GM18870 (cell line): Measurements from ENCODE around the gene SPN.
"Not testable (repeated sequence)": the region's sequence is repeated elsewhere in the genome, so short reads cannot be mapped to it uniquely, and the experiment has no call there.

Source experiments
- ATAC-seq: cut with Tn5 transposase; IDR thresholded peaks from one replicate; pipeline ENCODE4 v1.9.1; 2021; ENCODE audit warnings: moderate library complexity; ENCODE audit not compliant: unreplicated experiment

Gene SPN

DNA sequence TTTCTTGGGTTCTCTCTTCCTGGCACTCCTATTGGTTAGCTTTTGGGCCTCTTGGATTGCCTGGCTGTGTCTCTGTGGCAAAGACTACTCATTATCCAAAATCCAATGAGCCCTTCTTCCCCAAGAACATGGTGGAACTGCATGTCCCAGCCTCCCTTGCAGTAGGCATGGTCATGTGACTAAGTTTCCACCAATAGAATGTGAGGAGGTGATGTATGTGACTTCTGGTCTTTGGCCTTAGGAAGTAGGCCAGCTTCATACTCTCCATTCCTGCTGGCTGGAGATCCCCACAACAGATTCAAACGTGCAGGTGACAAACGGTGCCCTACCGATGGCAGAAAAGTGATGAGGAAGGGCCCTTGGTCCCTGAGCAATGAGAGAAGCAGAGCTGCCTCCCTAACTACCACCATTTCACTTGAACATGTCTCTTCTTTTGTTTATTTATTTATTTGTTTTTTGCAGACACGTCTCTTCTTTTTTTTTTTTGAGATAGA lies 17.3 kb upstream of the SPN start:
- no peak for ATAC-seq

DNA sequence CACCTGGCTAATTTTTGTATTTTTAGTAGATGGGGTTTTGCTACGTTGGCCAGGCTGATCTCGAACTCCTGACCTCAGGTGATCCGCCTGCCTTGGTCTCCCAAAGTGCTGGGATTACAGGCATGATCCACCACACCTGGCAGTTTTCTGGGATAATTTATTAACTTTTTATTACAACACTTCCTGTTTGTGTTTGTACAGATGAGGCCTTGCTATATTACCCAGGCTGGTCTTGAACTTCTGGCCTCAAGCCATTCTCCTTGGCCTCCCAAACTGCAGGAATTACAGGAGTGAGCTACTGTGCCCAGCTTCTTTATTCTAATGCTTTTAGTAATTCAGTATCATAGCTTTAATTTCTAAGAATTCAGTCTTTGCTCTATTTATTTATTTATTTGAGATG lies 16.1 kb upstream of the SPN start:
- no peak for ATAC-seq

DNA sequence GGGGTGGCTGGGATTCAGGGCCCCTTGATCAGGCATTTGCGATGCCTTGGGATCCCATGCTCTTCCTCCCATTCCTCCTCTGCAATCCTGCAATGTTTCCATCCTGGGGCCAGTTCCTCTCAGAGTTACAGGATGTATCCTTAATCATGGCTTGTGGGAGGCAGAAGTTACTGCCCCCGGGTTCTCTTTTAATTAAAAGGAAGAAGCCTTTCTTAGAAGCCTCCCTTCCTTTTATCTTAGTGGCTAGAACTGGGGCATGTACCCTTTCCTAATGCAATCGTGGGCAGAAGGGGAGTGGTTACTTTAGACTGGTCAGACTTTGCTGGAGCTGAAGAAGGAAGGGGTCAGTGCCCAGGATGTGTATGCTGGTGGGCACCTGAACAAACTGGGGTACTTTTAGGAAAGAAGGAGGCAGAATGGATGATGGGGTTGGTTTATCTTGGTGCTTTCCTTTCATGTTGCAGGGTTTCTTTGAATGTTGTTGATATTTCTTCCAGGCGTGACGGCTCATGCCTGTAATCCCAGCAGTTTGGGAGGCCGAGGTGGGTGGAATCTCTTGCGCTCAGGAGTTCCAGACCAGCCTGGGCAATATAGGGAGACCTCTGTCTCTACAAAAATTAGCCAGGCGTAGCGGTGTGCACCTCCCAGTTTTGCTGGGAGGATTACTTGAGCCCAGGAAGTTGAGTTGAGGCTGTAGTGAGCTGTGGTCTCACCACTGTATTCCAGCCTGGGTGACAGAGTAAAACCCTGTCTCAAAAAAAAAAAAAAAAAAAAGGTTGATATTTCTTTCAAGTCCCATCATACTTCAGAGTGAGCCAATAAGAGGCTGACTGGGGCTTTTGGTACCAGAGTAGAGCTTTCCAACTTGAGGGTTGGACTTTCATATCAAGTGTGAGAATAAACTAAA lies 13.2 kb upstream of the SPN start:
- no peak for ATAC-seq

DNA sequence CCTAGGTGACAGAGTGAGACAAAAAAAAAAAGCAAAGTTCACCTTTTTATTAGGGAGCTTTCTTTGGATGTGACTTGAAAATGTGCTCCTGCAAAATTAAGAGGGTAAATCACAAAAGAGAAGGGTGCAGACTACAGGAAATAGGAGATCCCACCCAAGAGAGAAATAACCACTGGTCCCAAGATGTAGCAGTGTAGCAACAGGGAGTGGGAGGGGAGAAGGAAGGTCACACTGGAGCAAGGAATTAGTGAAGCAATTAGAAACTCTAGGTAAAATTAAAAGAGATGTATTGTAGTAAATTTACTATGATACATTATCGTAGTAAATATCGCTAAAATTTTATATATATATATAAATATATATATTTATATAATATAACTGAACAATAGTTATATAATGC lies 12.3 kb upstream of the SPN start:
- no peak for ATAC-seq

DNA sequence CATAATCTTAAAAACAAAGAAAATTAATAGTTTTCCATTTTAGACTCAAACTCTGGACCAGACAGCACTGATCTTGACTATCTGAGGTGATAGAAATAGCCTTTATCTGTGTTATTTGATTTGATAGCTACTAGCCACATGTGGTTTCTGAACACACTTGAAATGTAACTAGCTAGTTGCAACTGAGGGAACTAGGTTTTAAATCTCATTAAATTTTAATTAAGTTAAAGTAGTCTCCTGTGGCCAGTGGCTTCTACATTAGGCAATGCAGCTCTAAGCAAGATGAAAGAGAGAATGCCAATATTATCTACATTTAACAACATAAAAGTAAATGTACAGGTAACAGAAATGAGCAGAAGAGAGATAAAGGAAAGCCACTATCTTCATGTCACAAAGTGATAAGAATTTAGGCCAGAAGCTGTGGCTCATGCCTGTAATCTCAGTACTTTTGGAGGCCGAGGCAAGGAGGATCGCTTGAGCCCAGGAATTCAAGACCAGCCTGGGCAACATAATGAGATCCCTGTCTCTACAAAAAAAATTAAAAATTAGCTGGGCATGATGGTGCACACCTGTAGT lies 11.2 kb upstream of the SPN start:
- ATAC-seq: no peak

DNA sequence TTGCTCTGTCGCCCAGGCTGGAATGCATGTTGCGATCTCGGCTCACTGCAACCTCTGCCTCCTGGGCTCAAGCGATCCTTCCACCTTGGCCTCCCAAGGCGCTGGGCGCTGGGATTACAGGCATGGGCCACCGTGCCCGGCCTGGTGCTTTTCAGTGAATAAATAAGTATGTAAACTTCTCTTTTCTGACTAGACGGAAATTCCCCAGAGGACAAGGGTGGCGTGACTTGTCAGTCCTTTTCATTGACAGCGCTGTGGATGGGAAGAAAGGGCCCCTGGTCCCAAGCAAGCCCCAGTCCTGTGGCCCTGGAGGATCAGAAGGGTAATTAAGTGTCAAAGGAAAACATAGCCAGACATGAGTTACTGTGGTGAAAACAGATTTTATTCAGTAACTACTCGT lies 9.6 kb upstream of the SPN start:
- ATAC-seq: no peak

DNA sequence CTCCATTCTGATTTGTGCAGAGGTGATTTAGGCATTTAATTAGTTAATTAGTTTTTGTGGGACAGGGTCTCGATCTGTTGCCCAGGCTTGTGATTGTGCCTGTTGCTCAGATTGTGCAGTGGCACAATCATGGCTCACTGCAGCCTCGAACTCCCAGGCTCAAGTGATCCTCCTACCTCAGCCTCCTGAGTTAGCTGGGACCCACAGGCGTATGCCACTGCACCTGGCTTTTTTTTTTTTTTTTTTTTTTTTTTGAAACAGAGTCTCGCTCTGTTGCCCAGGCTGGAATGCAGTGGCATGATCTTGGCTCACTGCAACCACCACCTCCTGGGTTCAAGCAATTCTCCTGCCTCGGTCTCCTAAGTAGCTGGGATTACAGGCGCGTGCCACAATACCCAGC lies 9.2 kb upstream of the SPN start:
- ATAC-seq: not testable (repeated sequence)

DNA sequence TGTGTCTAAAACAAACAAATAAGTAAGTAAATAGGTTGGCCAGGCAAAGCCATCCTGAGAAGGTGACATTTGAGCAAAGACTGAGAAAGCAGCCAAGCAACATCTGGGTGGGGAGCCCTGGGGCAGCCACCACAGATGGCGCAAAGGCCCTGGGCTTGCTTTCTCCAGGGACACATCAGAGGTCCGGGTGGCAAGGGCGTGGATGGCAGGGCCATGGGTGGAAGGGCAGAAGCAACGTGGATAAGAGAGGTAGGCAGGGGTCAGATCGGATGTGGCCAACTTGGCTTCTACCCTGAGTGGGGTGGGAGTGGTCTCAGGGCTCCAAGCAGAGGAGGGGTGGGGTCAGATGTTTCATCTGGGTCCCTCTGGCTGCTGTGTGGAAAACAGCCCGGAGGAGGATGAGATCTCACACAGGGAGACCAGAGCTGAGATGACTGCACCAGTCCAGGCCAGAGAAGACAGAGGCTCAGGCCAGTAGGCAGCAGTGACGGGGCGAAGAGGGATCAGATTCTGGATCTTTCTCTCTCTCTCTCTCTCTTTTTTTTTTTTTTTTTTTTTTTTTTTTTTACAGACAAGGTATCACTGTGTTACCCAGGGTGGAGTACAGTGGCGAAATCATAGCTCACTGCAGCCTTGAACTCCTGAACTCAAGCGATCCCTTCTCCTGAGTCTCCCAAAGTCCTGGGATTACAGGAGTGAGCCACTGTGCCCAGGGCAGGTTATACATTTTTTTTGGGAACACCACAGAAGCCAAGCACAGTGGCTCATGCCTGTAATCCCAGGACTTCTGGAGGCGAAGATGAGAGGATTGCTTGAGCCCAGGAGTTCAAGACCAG lies 6.1 kb upstream of the SPN start:
- ATAC-seq: no peak

DNA sequence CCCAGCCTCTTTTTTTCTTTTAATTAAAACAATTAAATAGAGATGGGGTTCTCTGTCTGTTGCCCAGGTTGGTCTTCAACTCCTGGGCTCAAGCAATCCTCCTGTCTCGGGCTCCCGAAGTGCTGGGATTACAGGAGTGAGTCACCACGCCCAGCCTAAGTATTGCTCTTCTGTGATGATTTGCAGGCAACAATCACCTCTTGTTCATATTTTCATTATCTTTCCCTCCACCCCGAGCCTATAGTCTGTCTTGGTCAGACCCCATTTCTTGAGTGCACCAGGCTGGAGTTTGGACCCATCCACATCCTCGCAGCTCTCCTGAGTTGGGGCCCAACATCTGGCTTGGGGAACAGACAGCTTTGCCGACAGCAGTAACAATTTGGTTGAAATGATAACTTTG lies 4.3 kb upstream of the SPN start:
- ATAC-seq: no peak

DNA sequence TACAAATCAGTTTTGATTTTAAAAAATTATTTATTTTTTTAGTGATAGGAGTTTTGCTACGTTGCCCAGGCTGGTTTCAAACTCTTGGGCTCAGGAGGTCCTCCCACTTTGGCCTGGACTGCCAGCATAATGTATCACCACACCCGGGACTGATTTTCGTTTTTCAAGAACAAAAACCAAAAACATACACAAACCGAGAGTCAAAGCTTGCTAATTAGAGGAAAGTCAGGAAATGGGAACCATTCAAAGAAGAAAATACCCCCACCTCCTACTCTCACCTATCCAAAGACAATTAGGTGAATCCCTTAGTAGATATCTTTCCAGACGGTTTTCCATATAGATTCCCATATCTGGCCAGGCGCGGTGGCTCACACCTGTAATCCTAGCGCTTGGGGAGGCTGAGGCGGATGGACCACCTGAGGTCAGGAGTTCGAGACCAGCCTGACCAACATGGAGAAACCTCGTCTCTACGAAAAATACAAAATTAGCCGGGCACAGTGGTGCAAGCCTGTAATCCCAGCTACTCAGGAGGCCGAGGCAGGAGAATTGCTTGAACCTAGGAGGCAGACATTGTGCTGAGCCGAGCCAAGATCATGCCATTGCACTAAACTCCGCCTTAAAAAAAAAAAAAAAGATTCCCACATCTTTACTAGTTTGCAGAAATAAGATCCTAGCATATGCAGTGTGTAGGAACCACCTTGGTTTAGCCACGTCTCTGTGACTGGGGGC lies 883 bp upstream of the SPN start:
- ATAC-seq: no peak

DNA sequence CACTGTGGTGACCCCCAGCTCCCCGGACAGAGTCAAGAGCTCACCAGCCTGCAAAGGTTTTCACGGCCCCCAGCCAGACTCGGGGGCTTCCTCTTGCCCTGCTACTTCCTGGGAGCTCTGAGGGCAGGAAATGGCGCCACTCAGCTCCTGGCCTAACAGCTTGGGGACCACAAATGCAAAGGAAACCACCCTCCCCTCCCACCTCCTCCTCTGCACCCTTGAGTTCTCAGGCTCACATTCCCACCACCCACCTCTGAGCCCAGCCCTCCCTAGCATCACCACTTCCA lies 375 bp upstream of the SPN start:
- ATAC-seq: no peak

DNA sequence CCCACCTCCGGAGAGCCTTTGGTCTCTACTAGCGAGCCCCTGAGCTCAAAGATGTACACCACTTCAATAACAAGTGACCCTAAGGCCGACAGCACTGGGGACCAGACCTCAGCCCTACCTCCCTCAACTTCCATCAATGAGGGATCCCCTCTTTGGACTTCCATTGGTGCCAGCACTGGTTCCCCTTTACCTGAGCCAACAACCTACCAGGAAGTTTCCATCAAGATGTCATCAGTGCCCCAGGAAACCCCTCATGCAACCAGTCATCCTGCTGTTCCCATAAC lies 702 bp downstream of the SPN start:
- ATAC-seq: no peak

DNA sequence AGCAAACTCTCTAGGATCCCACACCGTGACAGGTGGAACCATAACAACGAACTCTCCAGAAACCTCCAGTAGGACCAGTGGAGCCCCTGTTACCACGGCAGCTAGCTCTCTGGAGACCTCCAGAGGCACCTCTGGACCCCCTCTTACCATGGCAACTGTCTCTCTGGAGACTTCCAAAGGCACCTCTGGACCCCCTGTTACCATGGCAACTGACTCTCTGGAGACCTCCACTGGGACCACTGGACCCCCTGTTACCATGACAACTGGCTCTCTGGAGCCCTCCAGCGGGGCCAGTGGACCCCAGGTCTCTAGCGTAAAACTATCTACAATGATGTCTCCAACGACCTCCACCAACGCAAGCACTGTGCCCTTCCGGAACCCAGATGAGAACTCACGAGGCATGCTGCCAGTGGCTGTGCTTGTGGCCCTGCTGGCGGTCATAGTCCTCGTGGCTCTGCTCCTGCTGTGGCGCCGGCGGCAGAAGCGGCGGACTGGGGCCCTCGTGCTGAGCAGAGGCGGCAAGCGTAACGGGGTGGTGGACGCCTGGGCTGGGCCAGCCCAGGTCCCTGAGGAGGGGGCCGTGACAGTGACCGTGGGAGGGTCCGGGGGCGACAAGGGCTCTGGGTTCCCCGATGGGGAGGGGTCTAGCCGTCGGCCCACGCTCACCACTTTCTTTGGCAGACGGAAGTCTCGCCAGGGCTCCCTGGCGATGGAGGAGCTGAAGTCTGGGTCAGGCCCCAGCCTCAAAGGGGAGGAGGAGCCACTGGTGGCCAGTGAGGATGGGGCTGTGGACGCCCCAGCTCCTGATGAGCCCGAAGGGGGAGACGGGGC lies 1.3 kb downstream of the SPN start:
- ATAC-seq: no peak

DNA sequence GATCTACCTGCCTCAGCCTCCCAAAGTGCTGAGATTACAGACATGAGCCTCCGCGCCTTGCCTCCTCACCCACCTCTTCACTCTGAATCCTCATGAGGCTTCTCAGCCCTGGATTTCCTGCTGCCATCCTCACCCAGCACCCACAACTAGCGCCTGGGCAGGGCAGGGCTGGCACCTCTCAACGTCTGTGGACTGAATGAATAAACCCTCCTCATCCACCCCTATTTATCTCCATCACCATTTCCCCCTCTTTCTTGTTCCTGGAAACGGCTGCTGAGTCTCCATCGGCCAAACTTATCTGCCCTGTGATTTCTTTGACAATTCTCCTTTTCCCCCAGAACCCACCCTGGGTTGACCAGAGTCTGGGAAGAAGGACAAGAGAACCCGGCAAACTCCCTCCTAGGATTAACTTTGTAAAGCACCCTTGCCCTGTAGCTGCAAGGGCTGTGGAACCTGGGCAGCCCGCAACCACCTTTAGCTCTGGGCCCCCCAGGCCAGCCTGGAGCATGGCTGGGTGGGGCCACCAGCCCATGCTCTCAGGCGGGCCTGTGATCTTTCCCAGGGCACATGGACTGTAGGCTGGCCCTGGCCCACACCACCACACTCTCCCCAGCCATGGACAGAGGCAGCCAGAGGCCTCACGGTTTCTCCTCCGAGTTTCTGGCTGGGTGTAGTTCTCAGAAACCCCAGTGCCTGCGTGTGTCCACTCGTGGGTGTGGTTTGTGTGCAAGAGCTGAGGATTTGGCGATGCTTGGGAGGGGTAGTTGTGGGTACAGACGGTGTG lies 2.4 kb downstream of the SPN start:
- ATAC-seq: no peak

DNA sequence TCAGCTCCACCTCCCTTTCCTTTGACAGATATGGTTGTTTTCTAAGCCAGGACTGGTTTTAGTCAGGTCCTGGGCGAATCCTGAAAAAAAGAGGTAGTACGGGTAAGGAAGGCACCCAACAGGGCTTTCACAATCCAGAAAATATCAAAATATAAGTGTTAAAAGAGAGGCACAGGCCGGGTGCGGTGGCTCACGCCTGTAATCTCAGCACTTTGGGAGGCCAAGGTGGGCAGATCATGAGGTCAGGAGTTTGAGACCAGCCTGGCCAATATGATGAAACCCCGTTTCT lies 4.2 kb downstream of the SPN start:
- ATAC-seq: not testable (repeated sequence)

DNA sequence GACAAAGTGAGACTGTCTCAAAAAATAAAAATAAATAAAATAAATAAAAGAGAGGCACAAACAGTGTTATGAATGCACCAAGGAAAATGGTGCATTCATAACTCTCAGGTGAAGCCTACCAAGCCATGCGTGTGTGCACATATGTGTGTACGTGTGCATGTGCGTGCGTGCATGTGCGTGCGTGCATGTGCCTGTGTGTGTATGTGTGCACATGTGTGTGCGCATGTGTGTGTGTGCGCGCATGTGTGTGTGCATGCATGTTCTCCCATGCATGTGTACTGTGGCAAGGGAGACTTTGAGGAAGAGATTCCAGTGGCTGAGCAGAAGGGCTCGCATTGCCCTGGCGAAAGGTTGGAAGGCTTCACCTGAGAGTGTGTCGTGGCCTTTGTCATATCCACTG lies 4.7 kb downstream of the SPN start:
- ATAC-seq: no peak

DNA sequence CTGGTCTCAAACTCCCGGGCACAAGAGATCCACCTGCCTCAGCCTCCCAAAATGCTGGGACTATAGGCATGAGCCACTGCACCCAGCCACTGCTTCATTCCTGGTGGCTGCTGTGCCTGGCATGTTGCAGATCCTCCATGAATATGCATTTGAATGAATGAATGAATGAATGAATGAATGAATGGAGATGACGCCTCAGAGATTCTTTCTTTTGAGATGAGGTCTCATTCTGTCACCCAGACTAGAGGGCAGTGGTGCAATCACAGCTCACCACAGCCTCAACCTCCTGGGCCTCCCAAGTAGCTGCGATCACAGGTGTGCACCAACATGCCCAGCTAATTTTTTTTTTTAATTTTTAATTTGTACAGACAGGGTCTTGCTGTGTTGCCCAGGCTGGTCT lies 5.2 kb downstream of the SPN start:
- ATAC-seq: no peak

DNA sequence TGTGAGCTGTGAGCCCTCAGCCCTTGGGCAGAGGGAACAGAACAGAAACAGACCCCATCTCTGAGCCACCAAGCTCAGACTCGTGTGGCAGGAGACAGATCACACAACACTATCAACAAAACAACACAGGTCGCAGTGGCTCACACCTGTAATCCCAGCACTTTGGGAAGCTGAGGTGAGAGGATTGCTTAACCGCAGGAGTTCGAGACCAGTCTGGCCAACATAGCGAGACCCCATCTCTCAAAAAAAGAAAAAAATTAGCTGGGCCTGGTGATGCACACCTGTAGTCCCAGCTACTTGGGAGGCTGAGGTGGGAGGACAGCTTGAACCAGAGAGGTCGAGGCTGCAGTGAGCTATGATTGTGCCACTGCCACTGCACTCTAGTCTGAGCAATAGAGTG lies 10.5 kb downstream of the SPN start:
- ATAC-seq: no peak

DNA sequence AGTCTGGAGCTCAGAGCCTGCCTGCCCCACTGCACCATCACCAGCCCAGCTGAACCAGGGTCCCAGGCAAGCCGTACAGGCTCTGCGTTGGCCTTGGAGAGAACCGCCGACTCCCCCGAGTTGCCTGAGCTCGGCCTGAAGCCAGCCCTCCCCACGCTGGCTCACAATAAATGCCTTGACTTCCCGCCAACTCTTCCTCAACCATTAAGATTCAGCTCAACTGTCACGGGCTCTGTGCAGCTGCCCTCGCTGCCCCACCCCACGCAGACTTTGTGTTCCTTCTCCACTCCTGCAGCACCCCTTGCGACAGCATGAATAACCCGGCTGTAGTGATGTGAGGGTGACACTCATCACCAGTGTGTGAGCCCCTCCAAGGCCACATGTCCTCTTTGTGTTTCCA lies 11.1 kb downstream of the SPN start:
- no peak for ATAC-seq
